Kidney (tissue), 14 donors: Measurements from ENCODE around the gene GLP2R. TPM values are rescaled to one million over a fixed set of nuclear protein-coding genes. Genes with fewer than 3 reads are reported as not detected.

Experiments
- DNase-seq, 5 donors: peaks; one replicate each; pipeline ENCODE4 v3.0.0-alpha.2; 2013 to 2020
- FAIRE-seq: peaks from 2 replicates; lab custom pipeline; 2012; peaks lifted over from hg19 to GRCh38; lab: Jason Lieb, UNC
- H3K27ac ChIP-seq, 2 donors: one replicate each; pipeline ENCODE4 v1.7.0; 2013; ENCODE audit warnings: low read depth in 2 of 2, low read length in 2 of 2, inconsistent platforms in 1 of 2
- H3K27me3 ChIP-seq: one replicate; pipeline ENCODE4 v1.7.1; 2013; ENCODE audit warnings: low read length, inconsistent platforms; ENCODE audit not compliant: control insufficient read depth, insufficient read depth
- H3K36me3 ChIP-seq, 3 donors: one replicate each; pipeline versions ENCODE4 v1.7.0 to v1.7.1; 2013; ENCODE audit warnings: low read length in 3 of 3, control low read depth in 1 of 3, inconsistent platforms in 1 of 3; ENCODE audit not compliant: insufficient read depth in 3 of 3, control insufficient read depth in 2 of 3
- H3K4me1 ChIP-seq, 3 donors: one replicate each; pipeline versions ENCODE4 v1.7.0 to v1.7.1; 2013; ENCODE audit warnings: low read length in 3 of 3, inconsistent platforms in 1 of 3, low read depth in 1 of 3; ENCODE audit not compliant: control insufficient read depth in 2 of 3, insufficient read depth in 2 of 3
- H3K4me3 ChIP-seq, 3 donors: one replicate each; pipeline versions ENCODE4 v1.7.0 to v1.8.1; 2013; ENCODE audit warnings: low read length in 3 of 3, control low read depth in 1 of 3, inconsistent platforms in 1 of 3
- H3K9ac ChIP-seq, 3 donors: one replicate each; pipeline versions ENCODE4 v1.7.0 to v1.7.1; 2013; ENCODE audit warnings: low read length in 3 of 3, control low read depth in 1 of 3, inconsistent platforms in 1 of 3
- H3K9me3 ChIP-seq, 3 donors: one replicate each; pipeline versions ENCODE4 v1.7.0 to v1.7.1; 2013; ENCODE audit warnings: low read length in 3 of 3, control low read depth in 1 of 3, inconsistent platforms in 1 of 3; ENCODE audit not compliant: control insufficient read depth in 2 of 3, insufficient read depth in 1 of 3
- CTCF ChIP-seq: IDR thresholded peaks from 3 replicates; pipeline ENCODE4 v1.5.1; 2012; ENCODE audit warnings: mild to moderate bottlenecking, moderate library complexity, borderline replicate concordance; ENCODE audit not compliant: insufficient read depth; ENCODE audit errors: extremely low read depth
- intact Hi-C: fragments of 100-400 bp; cut with DNase I; formaldehyde crosslinking; loops from one replicate; pipeline ENCODE4 v1.11.1; 2022
- polyA plus RNA-seq: library from polyadenylated mRNA; stranded (reverse); fragments of 350-450 nt; fragmentation: Illumina TruSeq; extraction: RNeasy Lipid Tissue Mini Kit (QIAGEN cat#74804); gene quantifications from one replicate; pipeline ENCODE4 v1.2.3, GENCODE V29; 2014; ENCODE audit warnings: low read depth, low replicate concordance; ENCODE audit not compliant: insufficient read depth
- total RNA-seq: library from RNA; stranded (reverse); fragmentation: NEBNext Ultra II Directional; extraction: Animal tissue kit (Norgen Biotek cat#: 25700); gene quantifications from one replicate; pipeline ENCODE4 v1.2.1, GENCODE V29; 2021
- donor health status: control.
- donor health status: control.
- donor health status: control.
- donor health status: control.
- donor health status: control.
- donor health status: DM: yes; HTN: yes; CAD: no.
- donor health status: Normal renal cell carcinoma (clear cell type).

GLP2R gene
- total and polyA plus RNA-seq, 2 donors from 2014 or later = not detected

GRCh38 chr17:9928601-9929333, 103.0 kb downstream of the GLP2R start:
- H3K27me3 ChIP-seq = no peaks in the 10 kb centered on the region
- intact Hi-C loops = loop anchor here (10.0 kb wide), 1 partner anchor 686 kb away; no protein-coding TSS in a partner anchor
- H3K9ac ChIP-seq = no peak overlapping the region
- DNase-seq (peak; percentile 49 to 93 (median 74)), FAIRE-seq (no peak)
- H3K4me3 ChIP-seq = no peak overlapping the region
- H3K9me3 ChIP-seq = no peaks in the 10 kb centered on the region
- H3K4me1 ChIP-seq = no peaks in the 10 kb centered on the region
- peak; percentile 24 for TF ChIP-seq CTCF
- H3K36me3 ChIP-seq = no peaks in the 10 kb centered on the region
- H3K27ac ChIP-seq = no peak overlapping the region

DNA sequence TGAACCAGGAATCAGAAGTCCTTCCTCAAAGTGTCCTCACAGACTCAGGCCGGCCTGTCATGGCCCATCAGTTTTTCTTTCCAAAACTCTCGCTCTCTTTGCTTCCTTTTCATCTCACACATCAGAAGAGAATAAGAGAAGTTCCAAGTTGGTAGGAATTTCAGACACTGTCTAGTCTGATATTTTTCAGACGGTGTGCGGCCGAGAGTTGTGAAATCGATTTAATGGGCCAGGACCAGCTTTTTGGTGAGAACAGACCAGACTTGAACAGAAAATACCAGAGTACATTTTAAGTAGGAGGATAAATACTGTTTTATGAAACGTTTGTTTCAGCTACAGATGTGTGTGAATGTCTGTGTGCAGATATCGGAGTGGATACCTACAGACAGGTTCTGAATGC, 104.1 kb downstream of the GLP2R start:
- H3K27ac ChIP-seq = no peak overlapping the region
- H3K9me3 ChIP-seq = no peaks in the 10 kb centered on the region
- H3K4me3 ChIP-seq = no peak overlapping the region
- H3K27me3 ChIP-seq = no peaks in the 10 kb centered on the region
- DNase-seq = no peak
- no peak overlapping the region for H3K9ac ChIP-seq
- FAIRE-seq = no peak
- intact Hi-C loops = loop anchor here (10.0 kb wide), 1 partner anchor 685 kb away; no protein-coding TSS in a partner anchor
- H3K4me1 ChIP-seq = no peaks in the 10 kb centered on the region
- no peak for TF ChIP-seq CTCF
- H3K36me3 ChIP-seq = no peaks in the 10 kb centered on the region

GRCh38 chr17:9931144-9931741, 105.5 kb downstream of the GLP2R start:
- H3K27ac ChIP-seq = no peak overlapping the region
- no peak for DNase-seq
- H3K27me3 ChIP-seq = no peaks in the 10 kb centered on the region
- intact Hi-C loops = no loop called here
- TF ChIP-seq CTCF = no peak
- H3K9ac ChIP-seq = no peak overlapping the region
- no peak for FAIRE-seq
- H3K4me1 ChIP-seq = no peaks in the 10 kb centered on the region
- H3K4me3 ChIP-seq = no peak overlapping the region
- H3K9me3 ChIP-seq = no peaks in the 10 kb centered on the region
- H3K36me3 ChIP-seq = no peaks in the 10 kb centered on the region
